Measurements from ENCODE around the gene IRF2. TPM values are rescaled to one million over a fixed set of nuclear protein-coding genes. Genes with fewer than 3 reads are reported as not detected.
A peak's percentile ranks its signal among the peaks of the same experiment; 100 is the strongest.

The IRF2 gene
- total and polyA plus RNA-seq, 9 donors = 27.8 to 68.4 (median 40.7) TPM

GRCh38 chr4:184385705-184386141, 88.6 kb downstream of the IRF2 start:
- WGBS, 3 donors = 32 to 51% (median 41%) methylated on average over 6 of the region's 6 CpGs
- H3K36me3 ChIP-seq = no peaks in the 10 kb centered on the region
- H3K4me1 ChIP-seq (ENCODE audit: insufficient read depth) = peaks cover 10% of the 10 kb centered on the region
- TF ChIP-seq CTCF (IDR thresholded peaks at IDR 0.05) (no peak), EP300 (IDR thresholded peaks at IDR 0.05) (no peak), POLR2A (IDR thresholded peaks at IDR 0.05) (no peak)
- H3K27ac ChIP-seq = peak overlapping the region in 1 of 2 donors; percentile 79
- H3K27me3 ChIP-seq = no peaks in the 10 kb centered on the region
- no peak overlapping the region for H3K4me3 ChIP-seq
- no peak for DNase-seq
- intact Hi-C loops (cut with DNase I) = loop anchor here in 1 of 4 donors (10.0 kb wide), 1 partner anchor 89 kb away; the partner anchor contains the start of gene IRF2
- H3K9me3 ChIP-seq = no peaks in the 10 kb centered on the region

GRCh38 chr4:184384810-184385557, 89.4 kb downstream of the IRF2 start:
- WGBS, 3 donors = 50 to 64% (median 52%) methylated on average over 7 of the region's 7 CpGs
- Histone ChIP-seq H3K27ac (peak overlapping the region in 1 of 2 donors; percentile 79), H3K27me3 (no peaks in the 10 kb centered on the region), H3K4me1 (ENCODE audit: insufficient read depth) (peaks cover 10% of the 10 kb centered on the region), H3K4me3 (no peak overlapping the region), H3K9me3 (no peaks in the 10 kb centered on the region), H3K36me3 (no peaks in the 10 kb centered on the region)
- TF ChIP-seq EP300 (IDR thresholded peaks at IDR 0.05) (no peak), CTCF (IDR thresholded peaks at IDR 0.05) (no peak), POLR2A (IDR thresholded peaks at IDR 0.05) (no peak)
- intact Hi-C loops (cut with DNase I) = loop anchor here in 1 of 4 donors (10.0 kb wide), 1 partner anchor 90 kb away; the partner anchor contains the start of gene IRF2
- no peak for DNase-seq

- peak in 4 of 5 donors; percentile 40 to 62 (median 50) for DNase-seq
- Histone ChIP-seq H3K4me3 (peak overlapping the region; percentile 26), H3K4me1 (ENCODE audit: insufficient read depth) (peaks cover 10% of the 10 kb centered on the region), H3K27me3 (no peaks in the 10 kb centered on the region), H3K9me3 (no peaks in the 10 kb centered on the region), H3K27ac (peak overlapping the region in 1 of 2 donors; percentile 79), H3K36me3 (no peaks in the 10 kb centered on the region)
- intact Hi-C loops (cut with DNase I) = loop anchor here in 1 of 4 donors (10.0 kb wide), 1 partner anchor 91 kb away; the partner anchor contains the start of gene IRF2
- 3 to 10% (median 4%) methylated on average over 13 of the region's 13 CpGs for WGBS, 3 donors
- no peak for TF ChIP-seq POLR2A (IDR thresholded peaks at IDR 0.05)
Observed at GRCh38 chr4:184384056-184384809, 90.1 kb downstream of the IRF2 start.

GRCh38 chr4:184383497-184384055, 90.8 kb downstream of the IRF2 start:
- Histone ChIP-seq H3K27me3 (no peaks in the 10 kb centered on the region), H3K36me3 (no peaks in the 10 kb centered on the region), H3K27ac (peak overlapping the region in 1 of 2 donors; percentile 79), H3K4me3 (peak overlapping the region; percentile 26), H3K4me1 (ENCODE audit: insufficient read depth) (peaks cover 10% of the 10 kb centered on the region), H3K9me3 (no peaks in the 10 kb centered on the region)
- intact Hi-C loops (cut with DNase I) = loop anchor here in 1 of 4 donors (10.0 kb wide), 1 partner anchor 91 kb away; the partner anchor contains the start of gene IRF2
- peak in 2 of 5 donors; percentile 33 to 55 for DNase-seq
- 0 to 2% (median 2%) methylated on average over 8 of the region's 8 CpGs for WGBS, 3 donors
- no peak for TF ChIP-seq CTCF (IDR thresholded peaks at IDR 0.05)
- no peak for TF ChIP-seq POLR2A (IDR thresholded peaks at IDR 0.05)
- no peak for TF ChIP-seq EP300 (IDR thresholded peaks at IDR 0.05)

Data from ovary (tissue), 9 donors.